ENCODE results near the gene MYOZ3.
A peak's percentile ranks its signal among the peaks of the same experiment; 100 is the strongest.

MYOZ3 gene

GRCh38 chr5:150659360-150660107, 1.5 kb upstream of the MYOZ3 start:
- DNase-seq, result no peak

- DNase-seq, result no peak
Observed at GRCh38 chr5:150660108-150660831, 781 bp upstream of the MYOZ3 start.

- no peak for DNase-seq
Observed at GRCh38 chr5:150661821-150662596, 958 bp downstream of the MYOZ3 start.

GRCh38 chr5:150662731-150663516, 1.9 kb downstream of the MYOZ3 start:
- no peak for DNase-seq

GRCh38 chr5:150663936-150664335, 2.9 kb downstream of the MYOZ3 start:
- DNase-seq, result no peak

- DNase-seq, result no peak
Observed at GRCh38 chr5:150665044-150665443, 4.0 kb downstream of the MYOZ3 start.

- no peak for DNase-seq
Observed at GRCh38 chr5:150670275-150670947, 9.4 kb downstream of the MYOZ3 start.

GRCh38 chr5:150670948-150671310, 9.9 kb downstream of the MYOZ3 start:
- DNase-seq, result no peak

- peak; percentile 1 for DNase-seq
Observed at GRCh38 chr5:150671509-150672236, 10.6 kb downstream of the MYOZ3 start.

- DNase-seq, result peak; percentile 1
Observed at GRCh38 chr5:150672237-150672883, 11.3 kb downstream of the MYOZ3 start.

- DNase-seq, result no peak
Observed at GRCh38 chr5:150672884-150673275, 11.8 kb downstream of the MYOZ3 start.

GRCh38 chr5:150674341-150674821, 13.3 kb downstream of the MYOZ3 start:
- no peak for DNase-seq

- DNase-seq, result peak; percentile 82
Observed at GRCh38 chr5:150675069-150675468, 14.0 kb downstream of the MYOZ3 start.

- no peak for DNase-seq
Observed at GRCh38 chr5:150676578-150676977, 15.5 kb downstream of the MYOZ3 start.

- DNase-seq, result no peak
Observed at GRCh38 chr5:150689120-150689519, 28.1 kb downstream of the MYOZ3 start.

- DNase-seq, result no peak
Observed at GRCh38 chr5:150690760-150691159, 29.7 kb downstream of the MYOZ3 start.

- DNase-seq, result no peak
Observed at GRCh38 chr5:150692276-150692675, 31.2 kb downstream of the MYOZ3 start.

GRCh38 chr5:150694612-150695011, 33.6 kb downstream of the MYOZ3 start:
- no peak for DNase-seq

- DNase-seq, result no peak
Observed at GRCh38 chr5:150700246-150700593, 39.2 kb downstream of the MYOZ3 start.

- peak; percentile 92 for DNase-seq
Observed at GRCh38 chr5:150700594-150701377, 39.7 kb downstream of the MYOZ3 start, which contains the start of gene RBM22. Gene RBM22, minus strand, starts transcription at chr5:150701062. Its CDS starts 77 bp downstream, at chr5:150700985.

Measured in inflammatory macrophage treated with lipopolysaccharide for 4 hours (primary cell).